Activated T-cell treated with anti-CD3 and anti-CD28 coated beads for 24 hours (primary cell): ENCODE results near the gene SP100.
"Not testable (repeated sequence)": the region's sequence is repeated elsewhere in the genome, so short reads cannot be mapped to it uniquely, and the experiment has no call there.

ENCODE experiments used
- DNase-seq: peaks from one replicate; pipeline ENCODE4 v3.0.0-alpha.2; 2020; ENCODE audit warnings: low read depth

SP100 gene

DNA sequence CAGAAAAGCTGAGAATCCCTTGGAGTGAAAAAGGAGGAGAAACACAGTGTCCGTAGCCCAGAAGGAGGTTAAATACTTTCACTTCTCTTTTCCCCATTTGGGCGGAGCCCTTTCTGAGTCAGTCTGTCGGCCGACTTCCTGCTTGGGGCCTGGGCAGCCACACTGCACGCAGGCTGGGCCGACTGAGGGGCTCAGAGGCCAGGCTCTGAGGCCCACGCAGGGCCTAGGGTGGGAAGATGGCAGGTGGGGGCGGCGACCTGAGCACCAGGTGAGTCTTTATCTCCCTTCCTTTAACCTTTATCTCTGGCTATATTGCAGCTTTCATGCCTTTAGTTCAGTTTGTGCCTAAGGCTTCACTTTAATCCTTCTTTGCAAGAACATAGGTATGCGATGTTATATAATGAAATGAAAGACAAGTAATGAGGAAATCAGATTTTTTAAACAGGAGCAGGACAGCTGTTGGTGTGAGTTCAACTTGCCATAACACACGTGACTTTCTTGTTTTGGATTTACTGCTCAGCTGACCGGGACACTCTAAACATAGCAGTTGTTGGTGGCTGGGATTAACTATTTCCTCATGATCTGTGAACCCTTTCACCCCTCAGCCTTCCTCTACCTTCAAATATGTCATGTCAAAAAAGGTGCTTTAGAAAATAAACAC lies at the start of gene SP100:
Gene SP100 (plus strand): TSS at position 141 of the 661 bp plus-strand sequence. CDS start 96 bp downstream, at position 237.
- peak; percentile 68 for DNase-seq

DNA sequence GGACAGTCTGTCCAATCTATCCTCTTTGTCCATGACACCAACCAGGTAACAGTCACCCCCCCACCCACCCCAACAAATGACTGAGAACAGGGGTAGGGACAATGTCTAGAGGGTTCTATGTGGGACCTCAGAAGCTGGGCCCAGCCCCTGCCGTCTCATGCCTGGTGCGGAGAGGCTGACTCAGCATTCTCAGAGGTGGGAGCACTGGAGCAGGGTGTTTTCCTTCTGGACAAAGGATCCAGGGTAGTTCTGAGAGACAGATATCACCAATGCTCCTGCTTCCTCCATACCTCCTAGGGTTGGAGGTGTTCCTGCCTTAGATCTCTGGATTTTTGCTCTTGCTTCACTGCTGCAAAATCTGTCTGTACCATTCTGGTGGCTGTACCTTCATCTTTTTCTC lies 33.9 kb upstream of the SP100 start:
- DNase-seq: no peak

DNA sequence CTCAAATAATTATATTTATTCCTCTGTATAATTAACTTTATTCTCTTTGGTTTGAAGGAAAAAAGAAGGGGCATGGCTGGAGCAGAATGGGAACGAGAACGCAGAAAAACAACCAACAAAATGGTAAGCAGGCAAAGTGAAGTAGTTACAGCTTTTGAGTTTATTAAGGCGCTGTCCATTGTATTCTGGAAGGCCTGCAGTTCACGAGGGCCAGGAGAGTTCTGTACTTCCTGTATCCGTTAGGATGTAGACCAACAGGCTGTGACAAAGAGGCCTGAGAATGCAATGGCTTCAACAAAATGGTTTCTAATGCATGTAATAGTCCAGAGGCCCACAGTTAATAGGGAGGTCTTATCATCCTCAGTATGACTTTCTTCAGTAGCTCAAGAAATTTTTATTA lies 32.5 kb upstream of the SP100 start:
- no peak for DNase-seq

- no peak for DNase-seq
These were observed 31.0 kb upstream of the SP100 start for GRCh38 chr2:230384986-230385385.

DNA sequence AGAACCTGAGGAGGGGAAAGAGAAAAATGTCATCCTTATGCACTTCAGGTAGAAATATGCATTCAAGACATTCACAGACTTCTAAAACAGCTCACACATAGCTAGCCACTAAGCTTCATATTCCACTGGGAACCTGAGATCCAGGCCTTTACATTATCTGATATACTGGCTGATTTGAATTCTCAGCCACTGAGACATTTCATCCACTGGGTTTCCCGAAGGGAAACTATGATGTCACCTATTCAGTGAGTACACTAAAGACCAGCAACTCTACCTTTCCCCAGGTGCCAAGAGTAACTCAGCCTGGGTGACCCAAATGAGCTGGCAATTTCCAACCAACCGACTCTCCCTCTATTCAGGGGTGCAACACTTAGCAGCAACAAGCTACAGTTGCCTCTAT lies 21.7 kb upstream of the SP100 start:
- DNase-seq: no peak

DNA sequence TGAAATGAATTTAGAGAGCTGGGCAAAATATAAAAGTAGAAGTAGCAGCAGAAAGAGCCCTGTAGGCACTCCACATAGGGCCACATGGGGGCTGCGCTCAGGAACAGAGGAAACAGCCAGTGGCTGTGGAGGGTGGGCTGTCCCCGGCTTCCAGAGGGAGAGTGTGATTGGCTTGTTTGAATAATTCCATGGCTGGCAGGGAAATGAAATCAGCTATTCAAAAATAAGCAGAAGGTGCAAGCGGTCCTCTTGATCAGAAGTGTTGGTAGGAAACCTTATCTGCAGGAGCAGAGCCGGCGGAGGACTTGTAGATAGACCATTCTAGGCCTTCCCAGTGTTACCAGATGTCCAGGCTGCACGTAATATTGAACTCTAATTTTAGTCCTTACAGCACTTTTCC lies 17.3 kb upstream of the SP100 start:
- DNase-seq: not testable (repeated sequence)

- DNase-seq: no peak
These were observed 16.0 kb upstream of the SP100 start for GRCh38 chr2:230400041-230400440.

- DNase-seq: no peak
These were observed 15.5 kb upstream of the SP100 start for GRCh38 chr2:230400454-230400853.

- not testable (repeated sequence) for DNase-seq
These were observed 15.0 kb upstream of the SP100 start for GRCh38 chr2:230401026-230401425.

GRCh38 chr2:230403746-230404145 lies 12.3 kb upstream of the SP100 start:
- no peak for DNase-seq

GRCh38 chr2:230405824-230406223 lies 10.2 kb upstream of the SP100 start:
- no peak for DNase-seq

DNA sequence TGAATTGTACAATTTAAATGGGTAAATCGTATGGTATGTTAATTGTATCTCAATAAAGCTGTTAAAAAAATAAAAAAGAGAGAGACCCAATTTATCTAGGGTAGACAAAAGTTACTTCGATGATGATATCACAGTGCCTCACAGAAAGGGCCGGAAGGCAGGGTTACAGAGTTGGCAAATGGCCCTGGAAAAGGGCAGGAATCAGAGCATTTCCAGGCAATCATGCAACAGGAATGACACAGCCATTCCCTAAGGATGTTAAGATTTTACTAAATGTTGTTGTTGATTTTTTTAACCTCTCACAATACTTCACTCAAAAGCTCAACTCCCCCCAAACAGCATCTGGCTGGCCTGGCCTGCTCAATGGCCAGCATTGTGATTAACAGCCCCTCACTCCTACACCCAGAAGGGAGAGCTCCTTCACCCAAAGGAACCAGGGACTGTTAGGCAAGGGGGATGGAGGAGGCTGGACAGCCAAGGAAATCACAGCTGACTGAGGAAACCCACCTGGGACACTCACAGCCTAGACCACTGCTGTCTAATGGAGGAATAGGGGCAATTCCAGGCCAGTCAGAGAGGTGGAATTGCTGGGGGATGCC lies 7.7 kb upstream of the SP100 start:
- DNase-seq: no peak

DNA sequence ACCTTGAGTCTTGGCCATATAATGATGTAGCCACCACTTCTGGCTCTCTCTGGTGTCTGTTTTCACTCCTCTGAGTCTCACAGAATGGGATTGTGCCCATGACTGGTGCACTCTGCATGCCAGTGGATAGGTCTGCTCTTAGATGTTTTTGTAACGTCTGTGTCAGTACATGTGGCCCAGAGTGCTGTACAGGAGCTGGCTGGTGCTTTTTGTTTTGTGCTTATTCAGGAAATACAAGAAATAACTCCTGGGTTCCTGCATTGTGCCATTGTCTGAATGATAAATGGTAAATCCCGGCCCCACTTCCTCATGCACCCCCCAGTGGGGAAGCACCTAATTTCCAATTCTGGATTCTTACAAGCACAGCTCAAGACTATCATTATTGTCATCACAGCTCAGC lies 6.7 kb upstream of the SP100 start:
- DNase-seq: not testable (repeated sequence)

DNA sequence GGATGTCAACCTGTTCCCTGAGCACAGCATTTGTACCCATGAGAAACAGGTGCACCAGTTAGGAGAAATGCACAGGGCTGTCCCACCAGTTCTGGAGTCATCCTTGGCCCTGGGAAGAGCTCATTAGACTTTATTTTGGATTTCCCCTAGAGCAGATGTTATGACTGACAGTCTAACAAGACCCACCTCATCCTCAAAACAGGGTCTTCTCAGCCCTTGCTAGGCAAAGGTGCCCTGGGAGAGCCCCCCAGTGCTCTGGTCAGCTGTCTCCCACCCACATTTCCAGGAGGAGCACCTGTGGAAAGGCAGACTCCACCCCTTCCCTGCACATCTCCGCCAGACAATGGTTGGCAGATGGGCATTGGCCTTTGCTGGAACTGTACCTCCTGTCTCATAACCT lies 5.7 kb upstream of the SP100 start:
- no peak for DNase-seq

- no peak for DNase-seq
These were observed 5.0 kb upstream of the SP100 start for GRCh38 chr2:230410861-230411569.

GRCh38 chr2:230411570-230412370 lies 4.2 kb upstream of the SP100 start:
- peak; percentile 50 for DNase-seq

DNA sequence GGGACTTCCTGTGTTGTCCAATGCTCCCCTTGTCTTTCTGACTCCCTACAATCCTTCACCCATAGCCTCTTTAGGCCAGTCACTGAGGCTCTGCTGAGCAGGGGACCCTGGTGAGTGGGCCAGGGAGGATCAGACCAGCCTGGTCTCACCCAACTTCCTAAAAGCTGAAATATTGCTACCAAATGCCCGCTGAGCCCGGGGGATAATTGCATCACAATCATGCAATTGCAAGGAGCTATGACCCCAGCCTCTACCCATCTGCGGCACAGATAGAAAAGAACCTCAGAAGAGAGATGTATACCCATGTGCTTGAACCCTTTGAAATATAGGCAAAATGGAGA lies 3.7 kb upstream of the SP100 start:
- no peak for DNase-seq

GRCh38 chr2:230412846-230413245 lies 3.2 kb upstream of the SP100 start:
- DNase-seq: no peak

DNA sequence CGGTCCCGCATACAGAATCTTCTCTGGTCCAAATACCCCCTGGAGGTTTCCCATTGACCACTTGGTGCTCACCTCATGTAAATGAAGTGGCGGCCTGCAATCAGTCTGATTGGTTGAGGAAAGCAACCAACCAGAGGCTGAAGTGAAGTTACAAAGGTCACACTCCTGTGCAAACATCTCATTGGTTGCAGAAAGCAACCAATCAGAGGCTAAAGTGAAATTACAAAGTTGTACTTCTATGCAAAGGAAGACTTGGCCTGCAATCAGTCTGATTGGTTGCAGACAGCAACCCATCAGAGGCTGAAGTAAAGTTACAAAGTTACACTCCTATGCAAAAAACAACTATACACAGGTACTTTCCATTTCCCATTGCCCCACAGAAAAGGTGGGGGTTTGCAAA lies 2.5 kb upstream of the SP100 start:
- DNase-seq: no peak

DNA sequence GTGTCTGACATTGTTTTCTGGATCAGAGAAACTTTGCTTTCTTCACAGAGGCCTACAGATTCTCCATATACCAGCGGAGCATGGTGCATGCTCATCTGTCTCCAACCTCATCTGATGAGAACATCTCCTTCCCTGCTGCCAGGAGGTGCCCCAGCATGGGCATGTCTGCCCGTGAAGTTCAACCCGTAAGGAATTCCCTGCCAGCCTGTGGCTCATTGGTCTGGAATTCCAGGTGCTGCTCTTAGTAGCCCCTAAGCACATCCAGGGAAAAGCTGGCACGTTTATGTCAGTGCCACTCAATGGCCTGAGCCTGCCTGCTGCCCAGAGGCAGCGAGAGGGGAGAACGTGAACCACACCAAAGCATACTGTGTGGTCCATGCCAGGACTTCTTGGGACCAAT lies 1.7 kb upstream of the SP100 start:
- no peak for DNase-seq

- no peak for DNase-seq
These were observed 1.4 kb downstream of the SP100 start for GRCh38 chr2:230417436-230417835.

DNA sequence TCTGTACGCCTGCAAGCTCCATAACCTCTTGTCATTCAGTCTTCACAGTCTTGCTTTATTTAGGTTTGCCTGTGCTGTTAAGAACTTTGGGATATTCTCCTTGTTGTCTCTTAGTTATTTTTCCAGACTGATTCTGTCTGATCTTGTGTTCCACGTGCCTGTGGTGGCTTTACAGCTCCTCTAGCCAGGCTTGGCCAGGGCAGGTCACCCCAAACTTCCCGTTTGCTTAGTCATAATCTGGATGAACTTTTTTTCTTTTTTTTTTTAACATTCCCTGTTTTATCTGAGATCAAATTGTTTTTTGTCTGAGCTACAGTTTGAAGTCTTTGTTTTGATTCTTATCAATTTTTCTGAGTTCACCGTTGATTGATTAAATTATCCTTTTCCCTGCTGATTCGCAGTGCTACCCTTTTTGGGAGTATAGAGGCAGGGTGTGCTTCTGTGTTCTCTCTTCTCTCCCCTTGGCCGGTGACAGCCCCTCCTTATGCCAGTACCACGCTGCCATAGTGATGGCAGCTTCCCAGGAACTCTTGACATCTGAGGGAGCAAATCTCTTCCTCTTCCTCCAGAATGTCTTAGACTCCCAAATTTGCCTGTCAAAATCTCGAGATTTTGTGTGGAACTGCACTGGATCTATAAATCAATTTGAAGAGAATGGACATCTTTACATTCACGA lies 2.5 kb downstream of the SP100 start:
- no peak for DNase-seq
